HG03432 (cell line): Measurements from ENCODE around the gene RAB7A.

Experiments
- ATAC-seq: cut with Tn5 transposase; IDR thresholded peaks from one replicate; pipeline ENCODE4 v1.9.1; 2021; ENCODE audit warnings: mild to moderate bottlenecking, moderate library complexity; ENCODE audit not compliant: unreplicated experiment

RAB7A gene

GRCh38 chr3:128847666-128848370, 121.8 kb downstream of the RAB7A start:
- no peak for ATAC-seq

- ATAC-seq = no peak
Measured at GRCh38 chr3:128848936-128849335, 123.0 kb downstream of the RAB7A start.

GRCh38 chr3:128849911-128850455, 124.0 kb downstream of the RAB7A start:
- no peak for ATAC-seq

GRCh38 chr3:128850544-128850943, 124.6 kb downstream of the RAB7A start:
- ATAC-seq = no peak

GRCh38 chr3:128851601-128852000, 125.6 kb downstream of the RAB7A start:
- no peak for ATAC-seq

- no peak for ATAC-seq
Measured at GRCh38 chr3:128853826-128854225, 127.8 kb downstream of the RAB7A start.

GRCh38 chr3:128854475-128854874, 128.5 kb downstream of the RAB7A start:
- no peak for ATAC-seq

GRCh38 chr3:128855569-128855968, 129.6 kb downstream of the RAB7A start:
- ATAC-seq = no peak

- no peak for ATAC-seq
Measured at GRCh38 chr3:128858167-128858566, 132.2 kb downstream of the RAB7A start.

GRCh38 chr3:128859630-128860029, 133.6 kb downstream of the RAB7A start:
- no peak for ATAC-seq

GRCh38 chr3:128861491-128861890, 135.5 kb downstream of the RAB7A start:
- no peak for ATAC-seq

GRCh38 chr3:128863560-128863959, 137.6 kb downstream of the RAB7A start:
- ATAC-seq = no peak
